NB4 (cell line): ENCODE results near the gene KRTAP13-4.

Source experiments
- DNase-seq: peaks from one replicate; pipeline ENCODE4 v3.0.0; 2010; ENCODE audit warnings: low read depth
- H3K4me3 ChIP-seq: one replicate; pipeline ENCODE4 v1.5.1; 2011; ENCODE audit warnings: mild to moderate bottlenecking, low read depth, low read length, moderate library complexity
- CTCF ChIP-seq: IDR thresholded peaks from one replicate; pipeline ENCODE4 v1.5.1; 2012; ENCODE audit warnings: low read depth, low read length
- MAX ChIP-seq: IDR thresholded peaks from 2 replicates; pipeline ENCODE4 v1.6.1; 2011; ENCODE audit warnings: low read depth, low read length
- MYC ChIP-seq: IDR thresholded peaks from 2 replicates; pipeline ENCODE4 v1.6.1; 2011; ENCODE audit warnings: low read depth, low read length
- POLR2A ChIP-seq: IDR thresholded peaks from 2 replicates; pipeline ENCODE4 v1.6.1; 2011; ENCODE audit warnings: mild to moderate bottlenecking; ENCODE audit not compliant: insufficient read length; ENCODE audit errors: extremely low read depth

KRTAP13-4 gene

GRCh38 chr21:30430170-30430655 is at the start of gene KRTAP13-4:
TSS of gene KRTAP13-4 (plus strand) at chr21:30430220. CDS start at chr21:30430276, 56 bp downstream.
- no peak within 1 kb of the TSS for H3K4me3 ChIP-seq
- no peak for DNase-seq
- TF ChIP-seq POLR2A = no peak
- no peak for TF ChIP-seq MAX
- no peak for TF ChIP-seq MYC
- no peak for TF ChIP-seq CTCF

GRCh38 chr21:30382201-30382600 is 47.8 kb upstream of the KRTAP13-4 start:
- no peak for DNase-seq
- TF ChIP-seq MYC (no peak), CTCF (no peak), POLR2A (no peak), MAX (no peak)
- H3K4me3 ChIP-seq = no peak overlapping the region

GRCh38 chr21:30391492-30392025 is 38.5 kb upstream of the KRTAP13-4 start:
- DNase-seq = no peak
- no peak for TF ChIP-seq POLR2A
- TF ChIP-seq MAX = no peak
- no peak for TF ChIP-seq MYC
- H3K4me3 ChIP-seq = no peak overlapping the region

GRCh38 chr21:30395731-30396130 is 34.3 kb upstream of the KRTAP13-4 start, which contains the start of gene KRTAP13-1:
TSS of gene KRTAP13-1 (plus strand) at chr21:30396031. CDS start at chr21:30396087, 56 bp downstream.
- no peak within 1 kb of the TSS for H3K4me3 ChIP-seq
- TF ChIP-seq CTCF = no peak
- TF ChIP-seq MAX = no peak
- TF ChIP-seq POLR2A = no peak
- TF ChIP-seq MYC = no peak
- DNase-seq = no peak

- peak; percentile 69 for DNase-seq
- no peak for TF ChIP-seq POLR2A
- no peak for TF ChIP-seq MYC
- peak; percentile 59 for TF ChIP-seq CTCF
- H3K4me3 ChIP-seq = no peak overlapping the region
Measured at GRCh38 chr21:30408782-30409494, 21.1 kb upstream of the KRTAP13-4 start.

GRCh38 chr21:30415993-30416392 is 14.0 kb upstream of the KRTAP13-4 start:
- no peak overlapping the region for H3K4me3 ChIP-seq
- no peak for DNase-seq
- TF ChIP-seq MAX = no peak
- TF ChIP-seq CTCF = no peak
- TF ChIP-seq MYC = no peak
- no peak for TF ChIP-seq POLR2A
